Measurements from ENCODE around the gene OSBPL2.

GRCh38 chr20:62203378-62204030 lies 34.8 kb upstream of the OSBPL2 start:
- TF ChIP-seq CTCF (IDR thresholded peaks at IDR 0.05) (no peak), POLR2A (IDR thresholded peaks at IDR 0.05) (no peak), POLR2AphosphoS5 (IDR thresholded peaks at IDR 0.05) (no peak)
